Stimulated activated CD4-positive, alpha-beta T cell treated with anti-CD3 and anti-CD28 coated beads, Interleukin-4, amount 100 ng/mL, for 4 hours (primary cell): Measurements from ENCODE around the gene TBX19.

Experiments used
- DNase-seq, 2 experiments: peaks; one replicate each; pipeline ENCODE4 v3.0.0-alpha.2; 2020

TBX19 gene

DNA sequence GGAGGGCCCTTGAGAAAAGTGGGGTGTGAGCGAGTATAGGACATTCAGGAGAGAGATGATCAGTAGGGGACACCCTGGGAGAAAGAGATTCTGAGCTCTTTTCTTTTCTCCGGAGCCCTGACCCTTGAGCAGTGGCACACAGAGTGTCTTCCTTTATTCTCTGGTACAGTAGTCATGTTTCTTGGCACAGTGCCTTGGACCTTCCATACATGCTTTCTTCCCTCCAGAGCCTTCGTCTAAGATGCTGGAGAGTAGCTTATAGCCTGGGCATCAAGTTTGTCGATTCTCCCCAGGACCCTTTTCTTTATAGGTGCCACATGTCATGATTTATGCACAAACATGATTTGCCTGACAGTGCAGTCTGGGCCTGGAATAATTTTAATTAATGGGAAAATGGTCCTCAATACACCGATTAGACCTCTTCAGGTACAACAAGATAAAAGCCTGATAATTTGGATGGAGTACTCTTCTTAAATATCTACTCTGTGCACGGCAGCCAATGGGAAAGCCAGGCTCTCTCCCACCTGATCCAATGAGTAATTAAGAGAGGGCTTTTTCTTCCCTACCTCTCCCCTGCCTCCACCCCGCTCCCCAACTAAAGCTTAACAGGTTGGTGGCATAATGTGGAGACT is at the start of gene TBX19:
TBX19 (plus strand) TSS at position 582 of the 632 bp plus-strand sequence. CDS start 214 bp downstream, outside the sequence.
- no peak for DNase-seq

DNA sequence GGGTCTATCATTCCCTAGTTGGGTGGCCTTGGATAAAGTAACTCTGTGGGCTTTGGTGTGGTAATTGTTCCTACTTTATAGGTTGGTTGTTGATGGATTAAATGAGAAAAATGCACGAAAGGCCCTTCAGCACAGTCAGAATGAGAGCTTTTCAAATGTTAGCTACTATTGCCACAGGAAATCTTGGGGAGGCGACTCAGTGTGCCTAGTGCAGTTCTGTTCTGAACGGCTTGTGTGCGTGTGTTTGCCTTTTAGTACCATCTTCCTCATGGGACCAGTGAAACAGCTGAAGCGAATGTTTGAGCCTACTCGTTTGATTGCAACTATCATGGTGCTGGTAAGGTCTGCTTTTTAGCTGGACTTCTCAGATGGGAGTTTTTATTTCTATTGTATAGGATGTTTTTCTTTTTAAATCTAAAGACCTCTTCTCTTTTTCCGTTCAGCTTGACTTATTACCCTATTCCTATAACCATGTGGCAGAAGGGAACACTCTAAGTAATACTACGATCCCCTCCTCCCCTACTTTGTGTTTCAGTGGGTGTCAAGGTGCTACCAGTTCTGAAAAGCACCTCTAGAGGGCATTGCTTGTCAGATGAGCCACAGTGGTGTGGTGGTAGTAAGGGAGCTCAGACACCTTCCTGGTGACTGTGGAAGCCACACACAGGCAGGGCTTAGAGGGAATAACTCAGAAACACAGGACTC is 45.7 kb upstream of the TBX19 start:
- DNase-seq, result peak; percentile 14 to 31

DNA sequence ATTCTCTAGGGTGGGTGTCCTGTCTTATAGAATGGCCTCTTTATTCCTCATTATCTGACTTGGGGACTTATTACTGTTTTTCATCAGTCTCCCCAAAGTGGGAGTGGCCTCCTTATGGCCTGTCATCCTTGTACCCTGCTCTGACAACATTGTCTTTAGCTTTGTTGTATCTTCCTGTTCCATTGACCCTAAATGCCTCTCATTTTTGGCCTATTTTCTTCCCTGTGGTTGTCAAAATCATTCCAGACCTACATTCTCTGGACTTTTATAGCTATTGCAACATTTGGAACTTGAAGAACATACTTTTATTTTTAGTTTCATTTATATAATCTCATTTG is 45.2 kb upstream of the TBX19 start:
- DNase-seq, result no peak

DNA sequence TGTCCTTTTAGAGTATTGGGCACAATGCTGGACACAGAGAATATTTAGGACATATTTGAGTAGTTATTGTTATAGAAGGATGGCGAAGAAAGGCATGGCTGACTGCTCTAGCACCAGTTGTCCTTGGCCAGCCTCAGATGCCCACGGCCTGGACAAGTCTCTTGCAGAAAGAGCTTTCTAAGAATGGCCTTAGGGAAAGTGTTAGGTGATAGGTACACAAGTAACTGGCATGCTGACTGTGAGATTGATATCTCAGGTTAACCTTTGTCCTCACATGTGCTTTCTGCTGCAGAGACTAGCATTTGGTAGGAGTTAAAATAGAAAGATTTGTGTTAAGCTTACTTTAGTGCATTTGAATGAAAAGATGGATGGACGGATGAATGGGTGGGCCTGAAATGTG is 44.7 kb upstream of the TBX19 start:
- DNase-seq, result no peak

DNA sequence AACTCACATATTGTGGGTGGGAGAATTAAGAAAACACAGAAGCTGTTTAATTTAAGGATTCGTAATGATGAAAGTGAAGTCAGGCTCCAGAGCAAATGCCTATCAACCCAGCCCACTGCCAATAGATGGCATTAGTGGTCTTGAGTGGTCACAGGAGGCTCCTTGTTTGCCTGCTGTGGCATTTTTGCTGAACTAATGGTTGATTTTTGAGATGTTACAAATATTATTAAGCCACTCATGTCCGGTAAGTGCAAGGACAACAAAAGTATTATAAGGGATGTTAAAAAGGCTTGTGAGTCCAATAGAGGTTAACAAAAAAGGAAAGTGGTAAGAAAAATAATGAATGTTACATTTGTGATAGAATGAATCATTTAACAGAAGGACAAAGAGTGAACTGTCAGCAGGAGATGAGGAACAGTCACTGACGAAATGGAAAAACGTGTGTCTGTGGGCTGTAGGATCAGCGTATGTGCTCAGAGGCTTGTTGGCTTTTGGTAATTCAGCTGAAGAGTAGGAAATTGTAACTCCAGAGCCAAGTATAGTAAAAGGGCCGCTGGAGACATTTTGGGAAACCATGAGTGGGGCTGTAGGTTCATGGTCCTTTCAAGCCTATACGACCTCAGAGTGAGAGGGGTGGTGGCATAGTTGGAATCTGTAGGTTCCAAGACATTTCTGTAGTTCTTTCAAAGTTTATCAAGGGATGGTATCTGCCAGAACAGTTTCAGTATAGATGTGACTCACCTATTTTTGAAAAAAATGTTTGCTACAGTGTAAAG is 43.7 kb upstream of the TBX19 start:
- no peak for DNase-seq

DNA sequence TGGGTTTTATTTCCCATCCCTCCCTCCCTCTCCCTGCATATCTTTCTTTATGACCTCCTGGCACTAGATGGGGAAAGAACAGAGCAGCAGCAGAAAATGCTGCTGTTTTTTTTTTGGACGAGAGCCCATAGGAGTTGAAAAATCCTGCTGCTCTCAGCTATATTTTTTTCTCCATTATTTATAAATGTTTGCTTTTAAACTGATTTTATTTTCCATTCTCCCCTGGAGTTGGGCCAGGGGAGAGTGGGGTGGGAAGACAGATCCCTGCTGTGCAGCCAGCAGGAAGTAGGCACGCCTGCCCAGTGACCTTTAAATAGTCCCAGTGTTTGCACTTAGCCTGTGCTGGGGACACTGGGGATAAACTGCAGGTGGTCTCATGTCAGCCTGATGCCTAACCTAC is 37.5 kb upstream of the TBX19 start:
- DNase-seq, result no peak

DNA sequence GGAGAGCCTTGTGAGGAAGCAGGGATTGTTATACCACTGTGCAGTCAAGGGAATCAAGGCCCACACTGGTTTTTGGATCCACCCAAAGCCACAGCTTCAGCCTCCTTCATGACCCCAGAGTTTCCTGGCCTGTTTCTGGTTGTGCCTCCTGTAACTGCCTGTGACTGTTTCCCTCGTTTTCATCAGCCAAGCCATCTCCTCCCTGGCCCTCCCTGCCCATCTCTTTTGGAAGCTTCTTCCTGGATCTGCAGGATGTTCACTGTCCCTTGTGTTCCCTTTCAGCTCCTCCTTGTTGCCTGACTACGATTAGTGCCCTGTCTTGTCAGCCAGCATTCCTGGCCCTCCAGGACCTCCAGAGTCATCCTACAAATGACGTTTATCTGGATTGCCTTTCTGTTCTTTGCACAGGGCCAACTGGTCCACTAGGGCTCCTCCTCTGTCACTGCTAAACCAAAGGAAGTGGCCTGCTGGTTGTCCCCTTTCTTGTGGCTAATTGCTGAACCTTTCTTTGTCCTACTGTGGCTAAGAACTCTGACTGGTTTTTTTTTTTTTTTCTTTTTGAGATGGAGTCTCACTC is 37.0 kb upstream of the TBX19 start:
- no peak for DNase-seq

DNA sequence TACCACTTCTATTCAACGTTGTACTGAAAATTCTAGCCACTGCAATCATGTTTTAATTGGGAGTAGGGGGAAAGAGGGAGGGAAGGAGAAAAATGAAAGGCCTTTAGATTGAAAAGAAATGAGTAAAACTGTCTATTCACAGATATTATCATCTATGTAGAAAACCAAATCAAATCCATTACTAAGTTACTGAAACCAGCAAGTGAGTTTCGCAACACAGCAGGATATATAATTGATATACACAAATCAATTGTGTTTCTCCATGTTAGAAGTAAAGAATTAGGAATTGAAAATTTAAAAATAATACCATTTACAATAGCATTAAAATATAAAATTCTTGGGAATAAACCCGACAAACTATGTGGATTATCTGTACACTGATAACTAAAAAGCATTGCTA is 35.6 kb upstream of the TBX19 start:
- no peak for DNase-seq

DNA sequence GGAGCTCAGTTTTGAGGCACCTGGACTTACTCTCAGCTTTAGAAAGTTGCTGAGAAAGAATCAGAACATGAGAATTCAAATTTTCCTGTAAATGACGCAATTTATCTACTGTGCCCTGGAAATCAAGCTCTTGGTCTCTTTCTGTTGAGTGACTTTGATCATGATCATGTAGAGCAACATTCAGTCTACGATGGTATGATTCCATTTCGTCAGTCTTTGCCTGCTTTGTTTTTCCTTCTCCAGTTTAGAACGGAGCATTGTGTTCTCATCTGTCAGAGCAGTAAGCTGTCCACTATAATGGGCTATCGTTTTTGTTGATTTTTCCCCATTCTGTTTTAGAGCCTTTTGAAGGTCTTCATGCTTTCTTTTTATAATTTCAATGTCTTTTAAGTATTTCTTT is 34.2 kb upstream of the TBX19 start:
- no peak for DNase-seq

DNA sequence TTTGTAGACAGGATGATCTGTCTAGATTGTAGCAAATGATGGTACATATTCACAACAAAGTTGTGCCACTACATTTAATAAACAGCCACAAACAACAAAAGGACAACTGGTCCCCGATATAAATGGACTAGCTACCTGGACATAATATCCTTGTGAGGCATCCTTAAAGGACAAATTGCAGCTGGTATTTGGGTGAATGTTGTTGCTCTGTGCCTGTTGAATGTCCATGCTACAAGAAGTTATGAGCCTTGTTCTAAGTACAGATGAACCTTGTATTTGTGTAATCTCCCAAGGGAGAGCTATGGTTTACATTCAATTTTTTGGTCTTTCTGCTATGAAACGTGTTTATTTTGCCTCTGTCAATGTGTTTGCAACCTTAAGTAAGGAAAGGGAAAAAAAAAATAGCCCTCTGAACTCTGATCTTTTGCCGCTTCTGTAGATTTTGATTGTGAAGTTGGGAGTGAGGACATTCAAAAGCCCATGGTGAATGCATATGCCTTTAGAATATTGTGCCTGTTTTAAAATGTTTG is 28.4 kb upstream of the TBX19 start:
- DNase-seq, result no peak

DNA sequence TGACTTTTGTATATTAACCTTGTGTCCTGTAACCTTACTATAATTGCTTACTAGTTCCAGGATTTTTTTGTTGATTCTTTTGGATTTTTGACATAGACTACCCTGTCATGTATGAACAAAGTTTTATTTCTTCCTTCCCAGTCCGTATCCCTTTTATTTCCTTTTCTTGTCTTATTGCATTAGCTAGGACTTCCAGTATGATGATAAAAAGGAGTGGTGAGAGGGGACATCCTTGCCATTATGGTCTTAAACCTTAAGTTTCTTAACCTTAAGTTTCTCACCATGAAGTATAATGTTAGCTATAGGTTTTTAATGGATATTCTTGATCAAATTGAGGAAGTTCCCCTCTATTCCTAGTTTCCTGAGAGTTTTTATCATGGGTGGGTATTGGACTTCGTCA is 24.5 kb upstream of the TBX19 start:
- DNase-seq, result no peak

DNA sequence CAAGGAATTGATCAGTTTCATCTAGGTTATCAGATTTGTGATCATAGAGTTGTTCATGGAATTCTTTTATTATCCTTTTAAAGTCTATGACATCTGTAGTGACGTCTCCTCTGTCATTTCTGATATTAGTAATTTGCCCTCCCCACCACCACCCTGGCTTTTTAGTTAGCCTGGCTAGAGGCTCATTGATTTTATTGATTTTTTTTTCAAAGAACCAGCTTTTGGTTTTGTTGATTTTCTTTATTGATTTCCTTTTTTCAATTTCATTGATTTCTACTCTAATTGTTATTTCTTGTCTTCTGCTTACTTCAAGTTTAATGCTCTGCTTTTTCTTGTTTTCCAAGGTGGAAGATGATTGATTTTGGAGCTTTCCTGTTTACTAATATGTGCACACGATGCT is 23.3 kb upstream of the TBX19 start:
- no peak for DNase-seq

DNA sequence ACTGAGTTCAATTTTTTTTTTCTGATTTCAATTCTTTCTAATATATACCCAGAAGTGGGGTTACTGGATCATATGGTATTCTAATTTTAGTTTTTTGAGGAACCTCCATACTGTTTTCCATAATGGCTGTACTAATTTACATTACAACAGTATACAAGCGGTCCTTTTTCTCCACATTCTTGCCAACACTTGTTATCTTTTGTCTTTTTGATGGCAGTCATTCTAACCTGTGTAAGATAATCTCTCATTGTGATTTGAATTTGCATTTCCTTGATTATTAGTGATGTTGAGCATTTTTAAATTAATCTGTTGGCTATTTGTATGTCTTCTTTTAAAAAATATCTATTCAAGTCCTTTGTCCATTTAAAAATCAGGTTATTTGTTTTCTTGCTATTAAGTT is 21.1 kb upstream of the TBX19 start:
- DNase-seq, result no peak

DNA sequence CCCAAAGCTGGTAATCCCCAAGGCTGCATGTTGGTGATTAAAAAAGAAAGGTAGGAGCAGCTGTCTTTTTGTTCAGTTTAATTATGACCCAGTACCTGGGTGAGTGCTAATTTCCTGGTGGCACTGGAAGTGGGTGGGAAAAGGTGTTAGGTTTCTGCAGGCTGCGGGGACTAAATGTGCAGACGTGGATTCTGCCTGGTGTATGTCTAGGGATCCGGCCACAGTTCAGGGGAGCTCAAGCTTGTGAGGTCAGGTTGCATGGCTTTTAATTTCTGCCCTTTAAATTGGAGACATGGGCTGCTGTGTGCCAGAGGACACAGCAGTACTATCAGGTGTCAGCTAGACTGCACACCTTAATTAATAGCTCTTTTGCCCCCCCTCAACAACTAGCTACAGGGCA is 20.3 kb upstream of the TBX19 start:
- DNase-seq, result no peak

DNA sequence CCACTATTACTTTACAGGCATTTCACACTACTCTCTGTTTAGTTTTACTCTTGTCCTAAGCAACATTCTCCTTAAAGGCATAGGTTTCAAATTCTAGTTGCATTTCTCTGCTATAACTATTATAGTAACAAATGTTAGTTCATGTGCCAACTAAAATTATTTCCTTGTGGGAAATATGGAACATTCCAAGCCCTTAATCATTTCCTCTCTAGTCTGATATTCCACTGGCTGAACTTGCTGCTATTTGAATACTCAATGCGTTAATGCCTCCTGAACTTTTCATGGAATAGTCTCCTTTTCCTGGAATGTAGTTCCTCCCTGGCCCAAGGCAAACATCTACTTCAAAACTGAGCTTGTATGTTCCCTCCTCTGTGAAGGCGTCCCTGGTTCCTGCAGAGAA is 19.3 kb upstream of the TBX19 start:
- no peak for DNase-seq

DNA sequence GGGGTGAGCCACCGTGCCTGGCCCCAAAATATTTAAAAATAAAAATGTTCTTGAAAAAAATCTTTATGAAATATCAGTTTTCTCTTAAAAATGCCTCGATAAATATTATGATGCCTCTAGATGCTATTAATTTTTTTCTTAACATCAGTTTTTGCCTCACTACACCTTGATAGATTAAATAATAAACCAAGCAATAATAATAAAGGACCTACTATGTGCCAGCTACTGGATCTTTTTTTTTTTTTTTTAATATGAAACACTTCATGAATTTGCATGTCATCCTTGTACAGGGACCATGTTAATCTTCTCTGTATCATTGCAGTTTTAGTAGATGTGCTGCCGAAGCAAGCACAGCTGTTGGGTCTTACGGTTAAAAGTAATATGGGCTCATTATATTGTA is 17.5 kb upstream of the TBX19 start:
- no peak for DNase-seq

DNA sequence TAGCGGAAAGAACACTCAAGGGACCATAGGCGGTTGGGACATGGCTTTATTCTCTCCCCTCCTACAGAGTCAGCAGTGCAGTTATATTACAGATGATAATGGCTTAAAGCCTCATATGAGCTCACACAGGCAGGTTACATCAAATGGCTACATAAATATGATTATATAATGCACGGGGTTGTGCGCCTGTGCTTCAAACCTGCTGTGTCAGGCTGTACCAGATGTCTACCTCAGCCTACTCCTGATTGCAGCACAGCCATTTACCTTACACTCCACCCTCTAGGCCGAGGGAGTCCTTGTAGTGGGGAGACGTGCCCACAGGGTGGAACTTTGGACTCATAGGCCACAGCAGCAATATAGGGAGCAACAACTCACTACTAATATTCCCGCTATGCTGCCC is 16.4 kb upstream of the TBX19 start:
- no peak for DNase-seq

DNA sequence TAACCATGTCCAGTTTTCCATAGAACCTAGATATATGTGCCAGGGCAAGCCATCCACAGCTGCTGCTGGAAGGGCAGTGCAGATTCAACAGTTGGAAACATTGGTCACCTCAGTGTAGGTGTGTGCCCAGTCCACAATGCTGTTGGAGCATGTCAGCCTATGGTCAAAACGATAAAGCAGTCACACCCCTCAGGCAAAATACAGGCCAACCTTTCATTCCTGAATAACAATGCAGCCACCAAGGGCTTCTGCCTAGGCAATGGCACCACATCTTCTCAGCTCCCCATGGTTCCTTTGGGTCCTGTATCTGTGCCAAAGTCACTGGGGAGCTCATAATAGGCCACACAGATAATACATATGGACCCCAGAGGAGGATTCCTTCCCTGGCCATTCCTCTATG is 15.1 kb upstream of the TBX19 start:
- DNase-seq, result no peak

DNA sequence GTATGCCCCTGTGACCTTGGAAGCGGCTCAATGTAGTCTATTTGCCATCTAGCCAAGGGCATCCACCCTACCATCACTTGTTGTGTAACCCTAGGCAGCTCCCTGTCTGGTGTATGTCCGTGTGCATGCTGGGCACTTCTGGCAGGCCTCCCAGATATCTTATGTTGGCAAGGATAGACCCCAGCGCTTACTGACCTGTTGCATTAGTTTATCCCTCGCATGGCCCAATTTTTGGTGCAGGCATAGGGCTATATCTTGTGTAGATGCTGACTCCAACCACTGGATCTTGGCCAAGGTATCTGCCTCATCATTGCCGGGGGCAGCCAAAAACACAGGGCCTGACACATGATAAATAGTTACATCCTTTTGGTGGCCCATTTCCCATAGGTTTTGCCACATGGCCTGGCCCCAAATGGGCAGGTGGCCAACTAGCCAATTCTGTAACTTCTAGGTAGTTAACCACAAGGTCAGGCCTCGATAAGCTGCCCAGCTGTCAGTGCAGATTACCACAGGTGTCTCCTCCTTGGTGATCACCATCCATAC is 14.0 kb upstream of the TBX19 start:
- DNase-seq, result no peak

DNA sequence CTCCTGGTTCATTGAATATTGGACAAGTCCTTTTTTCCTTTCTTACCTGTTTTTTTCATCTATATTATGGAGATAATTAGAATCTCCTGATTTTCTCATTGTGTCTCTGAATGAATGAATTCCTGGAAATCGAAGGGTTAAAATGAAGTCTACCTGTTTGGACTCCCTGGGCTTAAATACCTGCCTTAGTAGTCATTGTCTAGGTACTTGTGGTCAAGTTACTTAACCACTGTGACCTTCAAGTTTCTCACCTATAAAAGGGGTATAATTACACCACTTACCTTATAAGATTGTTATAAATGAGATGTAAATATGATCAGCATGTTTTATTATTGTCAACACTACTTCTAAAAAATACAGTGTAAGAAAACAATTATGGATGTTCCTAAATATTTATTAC is 9.0 kb upstream of the TBX19 start:
- no peak for DNase-seq

DNA sequence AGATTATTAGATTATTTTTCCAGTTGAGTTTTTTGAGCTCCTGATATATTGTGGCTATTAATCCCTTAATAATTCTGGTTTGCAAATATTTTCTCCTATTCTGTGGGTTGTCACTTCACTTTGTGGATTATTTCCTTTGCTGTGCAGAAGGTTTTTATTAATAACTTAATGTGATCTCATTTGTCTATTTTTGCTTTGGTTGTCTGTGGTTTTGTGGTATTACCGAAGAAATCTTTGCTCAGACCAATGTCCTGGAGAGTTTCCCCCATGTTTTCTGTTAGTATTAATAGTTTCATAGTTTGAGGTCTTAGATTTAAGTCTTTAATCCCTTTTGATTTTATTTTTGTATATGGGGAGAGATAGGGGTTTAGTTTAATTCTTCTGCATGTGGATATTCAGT is 7.1 kb upstream of the TBX19 start:
- DNase-seq, result no peak

DNA sequence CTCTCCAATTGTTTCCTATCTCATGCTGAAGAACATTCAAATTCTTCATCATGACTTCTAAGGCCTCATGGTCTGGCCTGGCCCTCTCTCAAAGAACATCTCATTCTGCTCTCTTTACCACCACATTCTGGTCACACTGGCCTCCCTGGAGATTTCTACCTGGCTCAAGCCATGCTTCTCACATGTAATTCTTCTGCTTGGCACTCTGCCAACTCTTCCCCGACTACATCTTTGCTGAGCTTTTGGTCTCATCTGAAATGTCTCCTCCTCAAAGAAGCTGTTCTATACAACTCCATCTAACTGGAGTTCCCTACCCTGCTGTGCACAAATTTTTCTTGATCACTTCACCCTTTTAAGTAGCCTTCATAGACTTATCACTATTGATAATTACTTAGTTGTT is 1.4 kb upstream of the TBX19 start:
- DNase-seq, result no peak

DNA sequence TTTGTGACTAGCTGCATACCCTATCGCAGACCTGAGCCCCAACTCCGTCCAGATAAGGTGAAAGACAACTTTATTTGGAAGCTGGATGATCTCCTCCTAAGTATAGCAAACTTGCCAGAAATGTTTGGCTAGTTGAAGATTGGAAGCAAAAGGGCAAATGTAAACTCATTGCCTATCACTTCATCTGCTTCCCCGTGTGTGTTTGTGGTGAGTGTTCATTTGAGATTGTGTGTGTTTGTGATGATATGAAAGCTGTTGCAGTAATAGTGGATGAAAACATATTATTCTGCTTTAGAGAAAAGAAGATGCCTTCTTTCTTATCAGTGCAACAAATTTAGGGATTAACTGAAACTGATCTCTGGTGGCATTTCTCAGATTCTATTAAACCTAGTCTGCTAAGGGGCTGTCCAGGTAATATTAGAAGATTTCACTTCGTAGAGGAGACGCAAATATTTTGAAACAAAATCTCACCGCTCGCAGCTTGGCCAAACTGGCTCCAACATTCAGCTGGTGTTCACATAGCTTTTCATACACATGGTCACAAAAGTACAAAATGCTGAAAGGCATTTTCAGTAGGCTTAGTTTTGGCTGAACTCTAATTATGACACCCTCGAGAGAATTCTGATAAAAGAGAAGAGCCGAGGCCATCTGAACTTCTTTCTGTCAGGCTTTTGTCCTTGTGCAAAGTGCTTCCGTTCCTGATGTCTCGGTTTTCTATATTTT is 1.1 kb downstream of the TBX19 start:
- DNase-seq, result no peak
